Mononuclear cell (primary cell): Measurements from ENCODE around the gene E2F4. TPM values are rescaled to one million over a fixed set of nuclear protein-coding genes. Genes with fewer than 3 reads are reported as not detected.

Source experiments
- H3K27me3 ChIP-seq: 2 replicates; pipeline ENCODE4 v1.6.0; 2011; ENCODE audit warnings: low read length, control low read depth; ENCODE audit not compliant: insufficient read depth
- H3K4me1 ChIP-seq: 2 replicates; pipeline ENCODE4 v1.5.1; 2011; ENCODE audit warnings: mild to moderate bottlenecking, low read length, control low read depth; ENCODE audit not compliant: insufficient read depth
- H3K4me3 ChIP-seq: 2 replicates; pipeline ENCODE4 v1.5.1; 2011; ENCODE audit warnings: mild to moderate bottlenecking, low read length, moderate library complexity
- H3K9me3 ChIP-seq: 2 replicates; pipeline ENCODE4 v1.5.1; 2011; ENCODE audit warnings: low read depth, mild to moderate bottlenecking, control low read depth, low read length
- total RNA-seq: library from RNA; depleted of rRNA; stranded (reverse); fragments of >200 nt; gene quantifications from one replicate; pipeline ENCODE4 v1.2.3, GENCODE V29; 2012

Gene E2F4
- total RNA-seq, 1 donor: 53.3 TPM

DNA sequence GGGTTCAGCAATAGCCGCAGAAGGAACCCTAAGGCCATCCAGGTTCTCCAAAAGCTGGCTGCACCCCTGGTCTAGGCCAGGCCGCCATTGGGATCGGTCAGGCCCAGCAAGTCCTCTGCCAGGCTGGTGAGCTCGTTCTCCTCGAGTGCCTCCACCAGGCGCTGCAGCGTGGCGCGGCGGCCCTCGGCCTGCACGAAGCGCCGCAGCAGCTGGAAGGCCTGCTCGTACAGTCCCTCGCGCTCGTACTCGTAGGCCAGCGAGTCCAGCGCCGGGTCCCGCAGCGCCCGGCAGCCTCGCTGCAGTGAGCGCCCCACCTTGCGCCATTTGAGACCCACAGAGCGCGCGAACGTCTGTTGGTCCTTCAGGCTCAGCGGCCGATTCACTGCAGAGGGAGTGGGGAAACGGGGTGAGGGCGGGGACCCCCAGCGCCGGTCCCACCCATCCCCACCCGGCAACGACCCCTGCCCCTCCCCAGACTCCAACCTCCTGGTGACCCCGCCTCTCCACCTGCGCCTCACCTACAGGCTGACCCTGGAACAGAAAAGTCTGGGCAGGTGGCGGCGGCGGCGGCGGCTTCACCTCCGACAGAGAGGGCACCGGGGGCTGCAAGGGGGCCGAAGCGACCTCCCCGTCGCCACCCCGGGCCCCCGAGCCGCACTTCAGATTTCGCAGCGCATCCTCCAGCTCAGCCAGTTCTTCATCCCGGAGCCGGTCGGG is 37.2 kb upstream of the E2F4 start:
- Histone ChIP-seq H3K4me3 (no peak overlapping the region), H3K4me1 (peaks cover 64% of the 10 kb centered on the region), H3K27me3 (peaks cover 17% of the 10 kb centered on the region), H3K9me3 (no peaks in the 10 kb centered on the region)

GRCh38 chr16:67155295-67156142 is 36.4 kb upstream of the E2F4 start:
- Histone ChIP-seq H3K4me1 (peaks cover 62% of the 10 kb centered on the region), H3K27me3 (peaks cover 15% of the 10 kb centered on the region), H3K9me3 (no peaks in the 10 kb centered on the region), H3K4me3 (no peak overlapping the region)

GRCh38 chr16:67156143-67156844 is 35.7 kb upstream of the E2F4 start:
- no peaks in the 10 kb centered on the region for H3K9me3 ChIP-seq
- peaks cover 10% of the 10 kb centered on the region for H3K27me3 ChIP-seq
- peaks cover 63% of the 10 kb centered on the region for H3K4me1 ChIP-seq
- H3K4me3 ChIP-seq: no peak overlapping the region

DNA sequence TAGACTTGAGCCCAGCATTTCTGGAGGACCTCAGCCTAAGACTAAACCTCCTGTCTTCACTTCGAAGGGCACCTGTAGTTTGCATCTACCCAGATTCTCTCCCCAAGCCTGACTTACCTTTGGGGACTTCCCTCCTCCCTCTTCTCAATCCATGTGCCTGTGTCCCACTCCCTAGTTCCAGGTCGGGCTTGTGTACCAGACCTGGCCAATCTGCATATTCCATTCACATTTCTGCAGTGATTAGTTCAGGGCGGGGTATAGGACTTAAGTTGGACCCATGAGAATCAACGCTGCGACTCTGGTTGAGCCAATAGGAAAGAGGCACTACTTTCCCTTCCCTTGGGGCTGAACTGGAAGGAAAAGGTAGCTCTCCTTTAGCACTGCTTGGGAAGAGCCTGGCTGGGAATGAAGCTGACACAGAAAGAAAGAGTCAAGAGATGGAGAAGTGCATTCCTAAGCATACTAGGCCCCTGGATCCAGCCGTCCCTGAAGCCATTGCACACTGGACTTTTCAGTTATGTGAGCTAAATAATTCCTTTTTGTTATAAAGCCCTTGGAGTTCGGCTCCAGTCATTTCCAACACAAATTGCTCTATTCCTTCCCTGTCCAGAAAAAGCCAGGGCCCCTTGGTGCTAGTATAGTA is 34.7 kb upstream of the E2F4 start:
- peaks cover 11% of the 10 kb centered on the region for H3K27me3 ChIP-seq
- H3K4me1 ChIP-seq: peaks cover 70% of the 10 kb centered on the region
- no peak overlapping the region for H3K4me3 ChIP-seq
- H3K9me3 ChIP-seq: no peaks in the 10 kb centered on the region

- H3K27me3 ChIP-seq: peaks cover 20% of the 10 kb centered on the region
- peaks cover 78% of the 10 kb centered on the region for H3K4me1 ChIP-seq
- no peak overlapping the region for H3K4me3 ChIP-seq
- H3K9me3 ChIP-seq: no peaks in the 10 kb centered on the region
Measured at GRCh38 chr16:67157892-67158635, 33.9 kb upstream of the E2F4 start.

- Histone ChIP-seq H3K27me3 (peaks cover 28% of the 10 kb centered on the region), H3K9me3 (no peaks in the 10 kb centered on the region), H3K4me1 (peaks cover 87% of the 10 kb centered on the region), H3K4me3 (peak overlapping the region; percentile 94)
Measured at GRCh38 chr16:67158637-67159600, 33.0 kb upstream of the E2F4 start.

- Histone ChIP-seq H3K9me3 (no peaks in the 10 kb centered on the region), H3K4me1 (peaks cover 86% of the 10 kb centered on the region), H3K4me3 (no peak overlapping the region), H3K27me3 (peaks cover 50% of the 10 kb centered on the region)
Measured at GRCh38 chr16:67161595-67162058, 30.3 kb upstream of the E2F4 start.

DNA sequence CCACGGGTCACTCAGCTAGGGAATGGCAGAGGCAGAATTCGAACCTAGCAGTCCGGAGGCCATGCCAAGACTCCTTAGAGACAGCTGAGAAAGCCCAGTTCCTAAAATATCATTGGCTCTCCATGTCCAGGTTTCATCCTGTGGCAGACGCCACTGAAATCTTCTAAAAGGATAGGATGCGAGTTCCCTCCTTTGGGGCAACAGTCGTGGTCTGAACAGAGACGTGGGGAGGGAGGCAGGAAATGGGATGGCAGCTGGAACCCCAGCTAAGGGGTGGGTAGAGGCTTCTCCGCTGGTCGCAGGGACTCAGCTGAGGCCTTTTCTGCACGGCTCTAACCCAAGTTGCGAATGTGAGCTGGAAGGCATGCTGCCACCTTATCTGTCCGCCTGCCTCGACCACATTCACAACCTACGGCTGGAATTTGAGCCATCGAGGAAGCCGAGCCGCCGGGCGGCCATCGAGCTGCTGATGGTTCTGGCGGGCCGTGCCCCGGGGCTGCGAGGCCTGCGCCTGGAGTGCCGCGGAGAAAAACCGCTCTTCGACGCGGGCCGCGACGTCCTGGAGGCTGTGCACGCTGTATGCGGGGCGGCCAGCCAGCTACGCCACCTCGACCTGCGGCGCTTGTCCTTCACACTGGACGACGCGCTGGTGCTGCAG is 29.3 kb upstream of the E2F4 start:
- Histone ChIP-seq H3K9me3 (no peaks in the 10 kb centered on the region), H3K4me1 (peaks cover 76% of the 10 kb centered on the region), H3K4me3 (no peak overlapping the region), H3K27me3 (peaks cover 60% of the 10 kb centered on the region)

- no peak overlapping the region for H3K4me3 ChIP-seq
- H3K9me3 ChIP-seq: no peaks in the 10 kb centered on the region
- peaks cover 68% of the 10 kb centered on the region for H3K27me3 ChIP-seq
- peaks cover 68% of the 10 kb centered on the region for H3K4me1 ChIP-seq
Measured at GRCh38 chr16:67163164-67163998, 28.6 kb upstream of the E2F4 start.

- Histone ChIP-seq H3K4me3 (no peak overlapping the region), H3K9me3 (no peaks in the 10 kb centered on the region), H3K4me1 (peaks cover 62% of the 10 kb centered on the region), H3K27me3 (peaks cover 75% of the 10 kb centered on the region)
Measured at GRCh38 chr16:67163999-67164558, 27.9 kb upstream of the E2F4 start.

DNA sequence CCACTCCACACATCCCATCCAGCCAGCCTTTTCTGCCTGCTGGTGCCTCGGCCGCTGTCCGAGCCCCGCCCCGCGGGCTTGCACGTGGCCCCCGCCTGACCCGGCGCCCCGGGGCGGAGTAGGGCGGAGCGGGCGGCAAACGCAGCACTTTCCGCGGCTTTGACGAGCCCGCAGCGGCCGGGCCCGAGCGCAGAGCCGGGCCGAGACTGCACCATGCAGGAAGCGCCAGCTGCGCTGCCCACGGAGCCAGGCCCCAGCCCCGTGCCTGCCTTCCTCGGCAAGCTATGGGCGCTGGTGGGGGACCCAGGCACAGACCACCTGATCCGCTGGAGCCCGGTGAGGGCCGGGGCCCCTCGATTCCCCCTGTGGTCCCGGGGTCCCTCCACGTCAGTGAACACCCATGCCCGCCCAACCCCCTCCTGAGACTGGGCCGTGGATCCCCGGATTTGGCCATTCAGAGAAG is 27.3 kb upstream of the E2F4 start, which contains the start of gene HSF4:
Gene HSF4 (plus strand): TSS at position 147 of the 463 bp plus-strand sequence. CDS start 67 bp downstream, at position 214.
- peaks cover 64% of the 10 kb centered on the region for H3K4me1 ChIP-seq
- peaks cover 80% of the 10 kb centered on the region for H3K27me3 ChIP-seq
- H3K4me3 ChIP-seq: no peak within 1 kb of the TSS
- no peaks in the 10 kb centered on the region for H3K9me3 ChIP-seq
